NCI-H1092 treated with DMSO at 0.1 percent for 48 hours (cell line): ENCODE results near the gene CRYZL1.

Experiments used
- DNase-seq: peaks from one replicate; lab custom pipeline; 2025; lab: John Stamatoyannopoulos, UW

The CRYZL1 gene

GRCh38 chr21:33541105-33541711 is 100.3 kb downstream of the CRYZL1 start:
- no peak for DNase-seq

GRCh38 chr21:33540711-33541104 is 100.8 kb downstream of the CRYZL1 start:
- no peak for DNase-seq

DNA sequence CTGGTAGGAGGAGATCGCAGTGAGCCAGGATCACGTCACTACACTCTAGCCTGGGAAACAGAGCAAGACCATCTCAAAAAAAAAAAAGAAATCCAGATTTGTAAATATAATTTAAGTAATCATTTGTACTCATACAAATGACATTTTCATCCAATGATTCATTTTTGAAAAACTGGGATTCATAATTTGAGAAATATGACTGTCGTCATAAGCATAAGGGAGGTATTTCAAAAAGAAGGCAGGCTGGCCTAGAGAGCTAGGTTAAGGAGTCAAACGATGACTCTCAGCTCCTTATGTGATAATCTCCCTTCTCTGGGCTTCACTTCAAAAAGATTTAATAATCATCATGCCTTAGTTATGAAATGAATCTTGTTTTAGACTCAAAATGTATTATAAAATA is 101.9 kb downstream of the CRYZL1 start:
- DNase-seq: no peak
